ENCODE data around the gene PATJ.
A peak's percentile ranks its signal among the peaks of the same experiment; 100 is the strongest.

Gene PATJ

GRCh38 chr1:62045574-62045973 is 303.3 kb downstream of the PATJ start:
- DNase-seq (ENCODE audit: low read depth in 2 of 2): peak in 1 of 2 experiments; percentile 0

- DNase-seq (ENCODE audit: low read depth in 2 of 2): no peak
Measured at GRCh38 chr1:62046927-62047326, 304.6 kb downstream of the PATJ start.

- no peak for DNase-seq (ENCODE audit: low read depth in 2 of 2)
Measured at GRCh38 chr1:62050165-62050564, 307.9 kb downstream of the PATJ start.

GRCh38 chr1:62052946-62053345 is 310.7 kb downstream of the PATJ start:
- no peak for DNase-seq (ENCODE audit: low read depth in 2 of 2)

GRCh38 chr1:62054188-62054587 is 311.9 kb downstream of the PATJ start:
- DNase-seq (ENCODE audit: low read depth in 2 of 2): no peak

- DNase-seq (ENCODE audit: low read depth in 2 of 2): no peak
Measured at GRCh38 chr1:62057230-62057629, 314.9 kb downstream of the PATJ start.

- no peak for DNase-seq (ENCODE audit: low read depth in 2 of 2)
Measured at GRCh38 chr1:62057641-62058290, 315.5 kb downstream of the PATJ start.

GRCh38 chr1:62058956-62059355 is 316.7 kb downstream of the PATJ start:
- DNase-seq (ENCODE audit: low read depth in 2 of 2): no peak

- DNase-seq (ENCODE audit: low read depth in 2 of 2): no peak
Measured at GRCh38 chr1:62062087-62062486, 319.8 kb downstream of the PATJ start.

- no peak for DNase-seq (ENCODE audit: low read depth in 2 of 2)
Measured at GRCh38 chr1:62064829-62065407, 322.6 kb downstream of the PATJ start.

GRCh38 chr1:62066713-62067112 is 324.4 kb downstream of the PATJ start:
- DNase-seq (ENCODE audit: low read depth in 2 of 2): no peak

- no peak for DNase-seq (ENCODE audit: low read depth in 2 of 2)
Measured at GRCh38 chr1:62068416-62068843, 326.1 kb downstream of the PATJ start.

GRCh38 chr1:62068978-62069377 is 326.7 kb downstream of the PATJ start:
- no peak for DNase-seq (ENCODE audit: low read depth in 2 of 2)

GRCh38 chr1:62070384-62071011 is 328.2 kb downstream of the PATJ start:
- peak in 1 of 2 experiments; percentile 1 for DNase-seq (ENCODE audit: low read depth in 2 of 2)

GRCh38 chr1:62071695-62072094 is 329.4 kb downstream of the PATJ start:
- no peak for DNase-seq (ENCODE audit: low read depth in 2 of 2)

- DNase-seq (ENCODE audit: low read depth in 2 of 2): peak; percentile 62 to 64
Measured at GRCh38 chr1:62076286-62076685, 334.0 kb downstream of the PATJ start.

- no peak for DNase-seq (ENCODE audit: low read depth in 2 of 2)
Measured at GRCh38 chr1:62077821-62078220, 335.5 kb downstream of the PATJ start.

- peak in 1 of 2 experiments; percentile 13 for DNase-seq (ENCODE audit: low read depth in 2 of 2)
Measured at GRCh38 chr1:62082456-62083363, 340.4 kb downstream of the PATJ start.

GRCh38 chr1:62084310-62084890 is 342.1 kb downstream of the PATJ start:
- DNase-seq (ENCODE audit: low read depth in 2 of 2): no peak

- DNase-seq (ENCODE audit: low read depth in 2 of 2): no peak
Measured at GRCh38 chr1:62088439-62088838, 346.2 kb downstream of the PATJ start.

- DNase-seq (ENCODE audit: low read depth in 2 of 2): no peak
Measured at GRCh38 chr1:62089570-62089969, 347.3 kb downstream of the PATJ start.

- DNase-seq (ENCODE audit: low read depth in 2 of 2): no peak
Measured at GRCh38 chr1:62090016-62090415, 347.7 kb downstream of the PATJ start.
